ENCODE measurements around the gene C1QA.

C1QA gene

DNA sequence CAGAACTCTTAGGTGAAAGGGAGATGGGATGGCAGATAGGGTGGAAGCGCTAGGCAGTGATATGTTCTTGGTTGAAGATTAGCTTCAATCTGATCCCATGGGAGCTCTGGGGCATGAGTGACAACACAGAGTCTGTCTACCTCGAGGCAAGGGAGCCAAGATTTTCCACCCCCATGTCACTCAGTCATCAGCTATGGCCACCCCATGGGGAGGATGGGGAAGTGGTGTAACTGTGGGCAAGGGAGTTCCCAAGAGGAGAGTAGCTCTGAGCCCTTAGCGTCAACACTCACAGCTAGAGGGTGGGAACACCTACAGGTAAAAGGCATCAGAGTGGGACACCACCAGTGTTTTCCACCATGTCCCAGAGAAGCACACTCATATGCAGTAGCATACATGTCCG lies 30.3 kb upstream of the C1QA start:
- no peaks in the 10 kb centered on the region for H4K20me1 ChIP-seq (ENCODE audit: insufficient read depth, low read length, poor library complexity, severe bottlenecking)
- no peaks in the 10 kb centered on the region for H3K9me2 ChIP-seq (replicated peaks; ENCODE audit: low read depth, low read length)
- no peak overlapping the region for H3K4me3 ChIP-seq (ENCODE audit: low read length, poor library complexity, severe bottlenecking)
- H3K9me3 ChIP-seq (ENCODE audit: insufficient read depth, low read depth, low read length), result no peaks in the 10 kb centered on the region
- no peaks in the 10 kb centered on the region for H3K4me1 ChIP-seq (ENCODE audit: insufficient read depth, low read length, poor library complexity, severe bottlenecking)
- no peaks in the 10 kb centered on the region for H3F3A ChIP-seq (ENCODE audit: low read depth)
- no peaks in the 10 kb centered on the region for H3K36me3 ChIP-seq (ENCODE audit: insufficient read depth, low read length)
- TF ChIP-seq, protein P1, sequence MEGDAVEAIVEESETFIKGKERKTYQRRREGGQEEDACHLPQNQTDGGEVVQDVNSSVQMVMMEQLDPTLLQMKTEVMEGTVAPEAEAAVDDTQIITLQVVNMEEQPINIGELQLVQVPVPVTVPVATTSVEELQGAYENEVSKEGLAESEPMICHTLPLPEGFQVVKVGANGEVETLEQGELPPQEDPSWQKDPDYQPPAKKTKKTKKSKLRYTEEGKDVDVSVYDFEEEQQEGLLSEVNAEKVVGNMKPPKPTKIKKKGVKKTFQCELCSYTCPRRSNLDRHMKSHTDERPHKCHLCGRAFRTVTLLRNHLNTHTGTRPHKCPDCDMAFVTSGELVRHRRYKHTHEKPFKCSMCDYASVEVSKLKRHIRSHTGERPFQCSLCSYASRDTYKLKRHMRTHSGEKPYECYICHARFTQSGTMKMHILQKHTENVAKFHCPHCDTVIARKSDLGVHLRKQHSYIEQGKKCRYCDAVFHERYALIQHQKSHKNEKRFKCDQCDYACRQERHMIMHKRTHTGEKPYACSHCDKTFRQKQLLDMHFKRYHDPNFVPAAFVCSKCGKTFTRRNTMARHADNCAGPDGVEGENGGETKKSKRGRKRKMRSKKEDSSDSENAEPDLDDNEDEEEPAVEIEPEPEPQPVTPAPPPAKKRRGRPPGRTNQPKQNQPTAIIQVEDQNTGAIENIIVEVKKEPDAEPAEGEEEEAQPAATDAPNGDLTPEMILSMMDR (conservative IDR thresholded peaks at IDR 0.05; ENCODE audit: low read length), result no peak
- TF ChIP-seq EZH2phosphoT487 (IDR thresholded peaks at IDR 0.05; ENCODE audit: borderline replicate concordance), result no peak
- no peaks in the 10 kb centered on the region for H3K79me2 ChIP-seq (ENCODE audit: insufficient read depth, low read length)
- H3K4me2 ChIP-seq (ENCODE audit: low read depth, low read length, poor library complexity, severe bottlenecking), result no peak overlapping the region
- H3K9ac ChIP-seq (ENCODE audit: low read depth, low read length, poor library complexity, severe bottlenecking), result no peak overlapping the region
- H2AFZ ChIP-seq (ENCODE audit: low read length), result no peak overlapping the region
- H3K27me3 ChIP-seq (ENCODE audit: insufficient read depth, low read length, poor library complexity, severe bottlenecking), result no peaks in the 10 kb centered on the region

DNA sequence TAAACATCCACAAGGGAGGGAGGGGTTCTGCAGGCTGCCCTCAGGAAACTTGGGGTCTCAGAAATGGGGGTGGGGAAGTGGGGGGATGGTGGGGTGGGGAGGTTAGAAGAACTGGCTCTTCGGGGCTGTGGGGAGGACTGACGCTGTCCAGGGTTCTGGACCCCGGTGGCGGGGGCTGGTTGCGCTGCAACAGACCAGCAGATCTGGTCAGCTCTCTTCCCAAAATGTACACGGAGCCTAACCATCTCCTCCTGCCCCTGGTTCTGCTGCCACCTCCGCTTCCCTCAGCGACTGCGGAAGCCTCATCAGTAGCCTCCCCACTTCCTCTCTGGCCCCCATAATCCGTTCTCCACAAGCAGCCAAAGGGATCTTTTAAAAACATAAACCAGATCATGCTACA lies 29.3 kb upstream of the C1QA start:
- no peak overlapping the region for H3K4me3 ChIP-seq (ENCODE audit: low read length, poor library complexity, severe bottlenecking)
- no peaks in the 10 kb centered on the region for H3K9me2 ChIP-seq (replicated peaks; ENCODE audit: low read depth, low read length)
- H3K4me2 ChIP-seq (ENCODE audit: low read depth, low read length, poor library complexity, severe bottlenecking), result no peak overlapping the region
- no peaks in the 10 kb centered on the region for H3K27me3 ChIP-seq (ENCODE audit: insufficient read depth, low read length, poor library complexity, severe bottlenecking)
- H2AFZ ChIP-seq (ENCODE audit: low read length), result no peak overlapping the region
- no peaks in the 10 kb centered on the region for H4K20me1 ChIP-seq (ENCODE audit: insufficient read depth, low read length, poor library complexity, severe bottlenecking)
- no peaks in the 10 kb centered on the region for H3K36me3 ChIP-seq (ENCODE audit: insufficient read depth, low read length)
- H3K4me1 ChIP-seq (ENCODE audit: insufficient read depth, low read length, poor library complexity, severe bottlenecking), result no peaks in the 10 kb centered on the region
- H3K9ac ChIP-seq (ENCODE audit: low read depth, low read length, poor library complexity, severe bottlenecking), result no peak overlapping the region
- TF ChIP-seq EZH2phosphoT487 (IDR thresholded peaks at IDR 0.05; ENCODE audit: borderline replicate concordance), result no peak
- TF ChIP-seq, protein P1 (conservative IDR thresholded peaks at IDR 0.05; ENCODE audit: low read length), result no peak
- no peaks in the 10 kb centered on the region for H3K9me3 ChIP-seq (ENCODE audit: insufficient read depth, low read depth, low read length)
- H3F3A ChIP-seq (ENCODE audit: low read depth), result no peaks in the 10 kb centered on the region
- no peaks in the 10 kb centered on the region for H3K79me2 ChIP-seq (ENCODE audit: insufficient read depth, low read length)

DNA sequence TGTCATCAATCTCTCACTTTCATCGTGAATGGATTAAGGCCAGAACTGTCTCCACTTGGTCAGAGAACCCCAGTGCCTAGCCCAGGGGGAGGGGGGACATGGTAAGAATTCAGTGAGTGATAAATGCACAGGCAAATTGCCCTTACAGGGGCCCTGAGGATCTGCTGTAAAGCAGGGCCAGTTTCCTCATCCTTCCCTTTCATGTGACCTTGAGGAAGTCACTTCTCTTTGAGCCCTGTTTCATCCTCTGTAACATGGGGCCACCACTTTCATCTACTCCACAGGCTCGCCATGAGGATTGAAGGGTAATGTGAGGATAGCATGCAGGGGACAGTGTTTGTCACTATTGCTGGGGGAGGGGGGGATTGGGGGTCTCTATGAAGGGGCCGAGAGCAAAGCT lies 28.1 kb upstream of the C1QA start:
- H3K4me2 ChIP-seq (ENCODE audit: low read depth, low read length, poor library complexity, severe bottlenecking), result no peak overlapping the region
- TF ChIP-seq, protein P1 (conservative IDR thresholded peaks at IDR 0.05; ENCODE audit: low read length), result no peak
- no peak for TF ChIP-seq EZH2phosphoT487 (IDR thresholded peaks at IDR 0.05; ENCODE audit: borderline replicate concordance)
- H3K79me2 ChIP-seq (ENCODE audit: insufficient read depth, low read length), result no peaks in the 10 kb centered on the region
- H3K4me3 ChIP-seq (ENCODE audit: low read length, poor library complexity, severe bottlenecking), result no peak overlapping the region
- no peaks in the 10 kb centered on the region for H3K9me2 ChIP-seq (replicated peaks; ENCODE audit: low read depth, low read length)
- no peak overlapping the region for H3K9ac ChIP-seq (ENCODE audit: low read depth, low read length, poor library complexity, severe bottlenecking)
- H3K4me1 ChIP-seq (ENCODE audit: insufficient read depth, low read length, poor library complexity, severe bottlenecking), result no peaks in the 10 kb centered on the region
- H3K27me3 ChIP-seq (ENCODE audit: insufficient read depth, low read length, poor library complexity, severe bottlenecking), result no peaks in the 10 kb centered on the region
- H3K9me3 ChIP-seq (ENCODE audit: insufficient read depth, low read depth, low read length), result no peaks in the 10 kb centered on the region
- no peaks in the 10 kb centered on the region for H3F3A ChIP-seq (ENCODE audit: low read depth)
- no peaks in the 10 kb centered on the region for H3K36me3 ChIP-seq (ENCODE audit: insufficient read depth, low read length)
- no peak overlapping the region for H2AFZ ChIP-seq (ENCODE audit: low read length)
- no peaks in the 10 kb centered on the region for H4K20me1 ChIP-seq (ENCODE audit: insufficient read depth, low read length, poor library complexity, severe bottlenecking)
